K562 (cell line): ENCODE results near the gene GANAB. TPM values are rescaled to one million over a fixed set of nuclear protein-coding genes. Genes with fewer than 3 reads are reported as not detected.

ENCODE experiments used
- ATAC-seq: fragments of 200-7000 bp; cut with Tn5 transposase; 3 replicates; pipeline ENCODE4 v1.9.1; 2020; ENCODE audit warnings: moderate library complexity
- BruUV-seq: library from RNA; stranded (reverse); fragments of 400-500 nt; replicated peaks from 2 replicates; lab custom pipeline; 2021; lab: Mats Ljungman, UMichigan
- CTCF ChIA-PET: fragments of 300-600 bp; formaldehyde crosslinking; extraction: SDS; loops from one replicate; lab custom pipeline; 2021; ENCODE audit warnings: low intra/inter-chr PET ratio; lab: Yijun Ruan, JAX
- POLR2A ChIA-PET: fragments of 300-600, 350-650 bp; sonication (Branson Sonifier 250); formaldehyde crosslinking; extraction: SDS; loops from one replicate; lab custom pipeline; 2021; ENCODE audit warnings: antibody characterized with exemption, inconsistent platforms; lab: Yijun Ruan, JAX
- DNase-seq, 4 experiments: peaks; one replicate each; pipeline versions ENCODE4 v3.0.0 to v3.0.0-alpha.2; 2011 to 2018; ENCODE audit warnings: low spot score in 3 of 4, mixed read lengths in 3 of 4; ENCODE audit errors: extremely low read depth in 1 of 4
- FAIRE-seq: peaks from 2 replicates; lab custom pipeline; 2011; peaks lifted over from hg19 to GRCh38; lab: Jason Lieb, UNC
- H2AFZ ChIP-seq: 2 replicates; pipeline ENCODE4 v1.6.0; 2011; ENCODE audit warnings: low read depth, low read length, control low read depth, inconsistent platforms
- H3K27ac ChIP-seq: fragments of 200-600 bp; 3 replicates; pipeline ENCODE4 v1.8.0; 2011; ENCODE audit warnings: low read depth, mild to moderate bottlenecking, control low read depth, inconsistent platforms, low read length, moderate library complexity, mixed read lengths; ENCODE audit errors: extremely low read depth
- H3K27me3 ChIP-seq, 2 experiments: fragments of 300-600 bp in 1 of 2; 2 replicates in 1 of 2; 3 replicates in 1 of 2; pipeline versions ENCODE4 v1.6.0 to v1.8.0; 2011; ENCODE audit warnings: inconsistent platforms in 2 of 2, low read length in 2 of 2, mild to moderate bottlenecking in 1 of 2, mixed read lengths in 1 of 2, moderate library complexity in 1 of 2; ENCODE audit not compliant: control insufficient read depth in 2 of 2, insufficient read depth in 2 of 2
- H3K36me3 ChIP-seq: fragments of 300-600 bp; 3 replicates; pipeline ENCODE4 v1.8.0; 2011; ENCODE audit warnings: mild to moderate bottlenecking, low read length, inconsistent platforms; ENCODE audit not compliant: control insufficient read depth, insufficient read depth
- H3K4me1 ChIP-seq, 2 experiments: fragments of 200-600 bp in 1 of 2; replicated peaks in 1 of 2; 2 replicates in 1 of 2; 3 replicates in 1 of 2; pipeline versions ENCODE4 v1.5.1 to v1.8.0; 2011; ENCODE audit warnings: inconsistent platforms in 2 of 2, low read length in 2 of 2, mild to moderate bottlenecking in 1 of 2, mixed read lengths in 1 of 2, moderate library complexity in 1 of 2; ENCODE audit not compliant: control insufficient read depth in 2 of 2, insufficient read depth in 2 of 2
- H3K4me2 ChIP-seq: 2 replicates; pipeline ENCODE4 v1.6.1; 2011; ENCODE audit warnings: low read length, control low read depth, inconsistent platforms, mixed read lengths; ENCODE audit not compliant: insufficient read depth
- H3K4me3 ChIP-seq: fragments of 200-600 bp; sonication (generic), shearing (Covaris generic); 2 replicates; pipeline ENCODE4 v1.5.1; 2016; ENCODE audit warnings: control low read depth, inconsistent platforms
- H3K79me2 ChIP-seq: fragments of 200-600 bp; 3 replicates; pipeline ENCODE4 v1.8.0; 2011; ENCODE audit warnings: low read length, inconsistent platforms; ENCODE audit not compliant: control insufficient read depth, insufficient read depth
- H3K9ac ChIP-seq, 2 experiments: 2 replicates each; pipeline versions ENCODE4 v1.6.0 to v1.6.1; 2011; ENCODE audit warnings: low read depth in 2 of 2, low read length in 2 of 2, control low read depth in 1 of 2, inconsistent platforms in 1 of 2, mild to moderate bottlenecking in 1 of 2, mixed read lengths in 1 of 2; ENCODE audit not compliant: insufficient read depth in 1 of 2
- H3K9me1 ChIP-seq: one replicate; pipeline ENCODE4 v1.6.0; 2011; ENCODE audit warnings: inconsistent platforms, mild to moderate bottlenecking, low read length, moderate library complexity; ENCODE audit not compliant: control insufficient read depth, insufficient read depth
- H3K9me3 ChIP-seq: replicated peaks from 2 replicates; pipeline ENCODE4 v1.5.1; 2011; ENCODE audit warnings: low read depth, low read length, inconsistent platforms; ENCODE audit not compliant: control insufficient read depth, insufficient read depth
- H4K20me1 ChIP-seq: replicated peaks from 2 replicates; pipeline ENCODE4 v1.6.1; 2011; ENCODE audit warnings: low read length, inconsistent platforms, mixed read lengths; ENCODE audit not compliant: control insufficient read depth, insufficient read depth
- ESRRA ChIP-seq: fragments of 450-650 bp; IDR thresholded peaks from 2 replicates; pipeline ENCODE4 v1.6.1; 2014; ENCODE audit warnings: low read depth, mild to moderate bottlenecking, moderate library complexity, borderline replicate concordance
- FOXK2 ChIP-seq, 2 experiments: fragments of 450-650 bp; IDR thresholded peaks in 1 of 2; conservative IDR thresholded peaks in 1 of 2; 2 replicates each; pipeline ENCODE4 v1.6.1; 2016; ENCODE audit warnings: low read depth in 2 of 2, mild to moderate bottlenecking in 1 of 2
- LCOR ChIP-seq: sonication (generic); formaldehyde crosslinking; IDR thresholded peaks from 2 replicates; pipeline ENCODE4 v1.8.0; 2022; ENCODE audit warnings: mild to moderate bottlenecking, missing genetic modification reagents
- MCM7 ChIP-seq, 2 experiments: fragments of 450-650 bp; IDR thresholded peaks; 2 replicates each; pipeline ENCODE4 v1.6.1; 2016 to 2018
- MYC ChIP-seq, 2 experiments: fragments of 250-450 bp in 1 of 2; sonication (Bioruptor Pico) in 1 of 2; IDR thresholded peaks; 2 replicates each; pipeline versions ENCODE4 v1.5.1 to v1.6.1; 2012 to 2021; ENCODE audit warnings: low read depth in 2 of 2, borderline replicate concordance in 1 of 2, improper control_type of control experiment in 1 of 2, low read length in 1 of 2, mild to moderate bottlenecking in 1 of 2, moderate library complexity in 1 of 2
- MYNN ChIP-seq, 2 experiments: sonication (generic); formaldehyde crosslinking in 1 of 2; IDR thresholded peaks; 2 replicates each; pipeline versions ENCODE4 v1.5.0 to v1.6.1; 2016 to 2020; ENCODE audit warnings: antibody characterized with exemption in 1 of 2, missing genetic modification reagents in 1 of 2
- PHF8 ChIP-seq: fragments of 200-600 bp; sonication (generic); IDR thresholded peaks from 2 replicates; pipeline ENCODE4 v1.6.1; 2012; ENCODE audit warnings: mixed run types, mild to moderate bottlenecking, inconsistent platforms, low read length, moderate library complexity, borderline replicate concordance
- POLR2A ChIP-seq: fragments of 450-650 bp; conservative IDR thresholded peaks from 2 replicates; pipeline ENCODE4 v1.6.1; 2016
- SIRT6 ChIP-seq: IDR thresholded peaks from one replicate; pipeline ENCODE4 v1.6.1; 2012; ENCODE audit warnings: low read depth, mild to moderate bottlenecking, control low read depth, inconsistent platforms, low read length, moderate library complexity
- SMAD3 ChIP-seq: fragments of 450-650 bp; formaldehyde crosslinking; conservative IDR thresholded peaks from 2 replicates; pipeline ENCODE4 v1.4.0; 2020; ENCODE audit warnings: mild to moderate bottlenecking
- SREBF2 ChIP-seq: sonication (generic); formaldehyde crosslinking; IDR thresholded peaks from 2 replicates; pipeline ENCODE4 v1.4.0; 2020; ENCODE audit warnings: mild to moderate bottlenecking, missing genetic modification reagents
- SUPT5H ChIP-seq: fragments of 450-650 bp; IDR thresholded peaks from 2 replicates; pipeline ENCODE4 v1.6.1; 2016
- TARDBP ChIP-seq: fragments of 450-650 bp; IDR thresholded peaks from 2 replicates; pipeline ENCODE4 v1.6.1; 2016
- ZFP36 ChIP-seq: fragments of 150-350 bp; IDR thresholded peaks from 2 replicates; pipeline ENCODE4 v1.6.1; 2018; ENCODE audit warnings: low read length, low read depth; ENCODE audit not compliant: partially characterized antibody
- ZKSCAN3 ChIP-seq: fragments of 250-450 bp; sonication (Bioruptor Pico); IDR thresholded peaks from 2 replicates; pipeline ENCODE4 v1.4.0; 2020
- ZNF140 ChIP-seq: fragments of 250-450 bp; sonication (Bioruptor Pico); IDR thresholded peaks from 2 replicates; pipeline ENCODE4 v1.8.0; 2021; ENCODE audit warnings: moderate library complexity, mild to moderate bottlenecking, inconsistent platforms
- ZNF764 ChIP-seq: fragments of 250-450 bp; sonication (Bioruptor Pico); IDR thresholded peaks from 2 replicates; pipeline ENCODE4 v1.4.0; 2020; ENCODE audit warnings: low read depth, mild to moderate bottlenecking, moderate library complexity
- WGBS: fragments of 100-300 bp; shearing (Covaris generic); methylation state at CpG from one replicate; pipeline ENCODE4 v1.1.6; 2016; ENCODE audit warnings: low coverage, mixed read lengths; ENCODE audit not compliant: insufficient coverage; ENCODE audit errors: missing lambda C conversion rate; 5-methylcytosine and 5-hydroxymethylcytosine counted together
- in situ Hi-C: fragments of 300-500 bp; cut with MboI; formaldehyde crosslinking; loops from 4 replicates; pipeline ENCODE4 v1.15.0; 2018; ENCODE audit warnings: inconsistent platforms, mixed read lengths
- intact Hi-C: fragments of 100-400 bp; cut with micrococcal nuclease; formaldehyde crosslinking; loops from 2 replicates; pipeline ENCODE4 v1.14.2; 2022
- polyA plus RNA-seq, 8 experiments: library from polyadenylated mRNA; depleted of rRNA in 4 of 8; stranded (reverse) in 5 of 8; unstranded in 3 of 8; fragments of >200 nt; fragmentation: Nextera tagmentation in 2 of 8; fragmentation: Illumina TruSeq in 1 of 8; extraction: Ambion mirVana in 2 of 8; extraction: Trizol in 1 of 8; gene quantifications; 2 replicates each; pipeline versions ENCODE4 v1.2.1 to v1.2.3, GENCODE V29; 2011 to 2014; ENCODE audit warnings: inconsistent platforms in 1 of 8, missing spikeins in 1 of 8
- total RNA-seq, 7 experiments: library from RNA; depleted of rRNA in 6 of 7; stranded (reverse); fragments of >200 nt in 6 of 7; fragmentation: Illumina TruSeq in 2 of 7; extraction: Trizol in 2 of 7; gene quantifications; 2 replicates each; pipeline versions ENCODE4 v1.2.1 to v1.2.3, GENCODE V29; 2011 to 2021; ENCODE audit warnings: low replicate concordance in 1 of 7
- TF ChIP-seq, protein P1 (sequence below): fragments of 450-650 bp; IDR thresholded peaks from 2 replicates; pipeline ENCODE4 v1.6.1; 2016; ENCODE audit warnings: antibody characterized with exemption
- TF ChIP-seq, protein P2 (sequence below), 2 experiments: fragments of 450-650 bp in 1 of 2; sonication (generic) in 1 of 2; formaldehyde crosslinking in 1 of 2; IDR thresholded peaks in 1 of 2; conservative IDR thresholded peaks in 1 of 2; 2 replicates each; pipeline versions ENCODE4 v1.6.1 to v1.8.1; 2016 to 2023; ENCODE audit warnings: mild to moderate bottlenecking in 2 of 2, moderate library complexity in 2 of 2, inconsistent platforms in 1 of 2, missing genetic modification reagents in 1 of 2

Gene GANAB
- total and polyA plus RNA-seq, 9 of the 15 experiments (the other 6 are each of a cell fraction or from before 2014, with no cell fraction given), result 6.5 to 284 (median 161) TPM

DNA sequence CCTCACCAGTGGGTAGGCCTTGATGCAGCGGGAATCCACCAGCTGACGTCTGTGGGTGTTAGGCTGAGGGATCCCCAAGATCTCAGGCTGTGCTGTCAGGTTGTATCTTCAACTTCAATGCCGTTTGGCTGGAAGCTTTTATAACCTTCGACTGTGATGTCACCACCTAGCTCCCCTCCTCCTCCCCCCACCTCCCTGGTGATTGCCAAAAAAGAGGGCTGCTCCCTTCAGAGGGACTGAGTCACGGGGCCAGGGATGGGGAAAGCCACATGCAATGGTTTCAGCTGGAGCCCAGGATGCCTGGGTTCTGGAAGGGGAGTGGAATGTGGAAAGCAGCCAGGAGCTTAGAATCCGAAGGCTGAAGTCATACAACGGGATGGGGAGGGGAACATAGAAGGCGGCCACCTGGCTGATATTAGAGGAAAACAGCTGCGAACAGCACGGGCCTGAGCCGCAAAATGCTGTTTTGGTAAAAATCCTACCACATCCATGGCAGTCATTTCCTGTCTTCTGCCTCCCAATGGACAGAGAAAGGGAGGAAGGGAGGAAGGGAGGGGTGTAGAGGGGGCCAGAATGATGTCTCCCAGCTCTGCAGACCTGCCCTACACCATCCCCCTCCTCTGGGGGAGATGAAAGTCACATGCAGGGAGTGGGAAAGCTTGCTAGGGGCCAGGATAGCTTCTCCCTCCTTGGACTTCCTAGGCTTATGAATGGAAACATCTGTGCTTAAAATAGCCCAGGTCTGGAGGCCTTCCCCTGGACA lies 43.2 kb upstream of the GANAB start, which contains the start of gene LRRN4CL:
TSS of gene LRRN4CL (minus strand) at position 110 of the 763 bp plus-strand sequence. CDS start 1,022 bp downstream, outside the sequence.
- POLR2A ChIA-PET, result interaction anchor here (0.6 to 2.4 kb wide), 18 partner anchors 9 to 176 kb away, joined by 3 to 12 read pairs (median 4); partner anchors contain the start of genes BSCL2, C11orf98, CSKMT and GNG3
- no peak for FAIRE-seq
- in situ Hi-C loops, result loop anchor here (5.0 kb wide), 1 partner anchor 297 kb away; no protein-coding TSS in a partner anchor
- peak within 1 kb of the TSS in 1 of 2 experiments; percentile 72; a peak in 1 of 4 replicates for H3K9ac ChIP-seq
- CTCF ChIA-PET, result no interaction called here
- H3K4me2 ChIP-seq, result no peak within 1 kb of the TSS
- no peak within 1 kb of the TSS for H2AFZ ChIP-seq
- no peaks in the 10 kb centered on the region for H3K79me2 ChIP-seq
- BruUV-seq, result no TSS peak
- intact Hi-C loops, result loop anchor here (5.0 kb wide), 2 partner anchors 77 to 97 kb away; partner anchors contain the start of genes EML3, ROM1 and TUT1
- H4K20me1 ChIP-seq, result no peaks in the 10 kb centered on the region
- no peaks in the 10 kb centered on the region for H3K9me1 ChIP-seq
- peaks cover 0 to 10% of the 10 kb centered on the region in 2 experiments; a peak in 3 of 5 replicates for H3K4me1 ChIP-seq
- H3K27ac ChIP-seq, result no peak within 1 kb of the TSS
- H3K9me3 ChIP-seq, result no peaks in the 10 kb centered on the region
- 76% methylated on average over 8 of the region's 11 CpGs for whole genome bisulfite sequencing
- H3K27me3 ChIP-seq, result no peaks in the 10 kb centered on the region
- H3K4me3 ChIP-seq, result no peak within 1 kb of the TSS
- DNase-seq, result no peak
- peaks cover 38% of the 10 kb centered on the region for H3K36me3 ChIP-seq
- peak; percentile 69 for ATAC-seq
- TF ChIP-seq ZNF140 (CRISPR knock-in tag) (no peak), ZNF764 (CRISPR knock-in tag) (no peak), TARDBP (no peak), LCOR (CRISPR knock-in tag) (no peak), ZFP36 (peak; percentile 59), SIRT6 (no peak), ZKSCAN3 (no peak), MCM7 (IDR thresholded peaks at IDR 0.05) (no peak), SREBF2 (CRISPR knock-in tag) (no peak), POLR2A (peak; percentile 52), SMAD3 (CRISPR knock-in tag) (no peak), PHF8 (no peak), FOXK2 (conservative IDR thresholded peaks at IDR 0.05 in 1 of 2, IDR thresholded peaks at IDR 0.05 in 1 of 2; ENCODE audit: low read depth in 2 of 2) (no peak), MYC (IDR thresholded peaks at IDR 0.05; ENCODE audit: low read depth, low read length) (no peak), MYC (CRISPR knock-in tag; IDR thresholded peaks at IDR 0.05; ENCODE audit: borderline replicate concordance, low read depth) (no peak), SUPT5H (0 out of 2 replicates have a peak, but pooled peaks have one; percentile 17), MYNN (IDR thresholded peaks at IDR 0.05) (peak; percentile 22; the same call in 1 of the 2 replicates), MYNN (CRISPR knock-in tag; IDR thresholded peaks at IDR 0.05) (no peak), ESRRA (no peak)
- TF ChIP-seq, protein P1, sequence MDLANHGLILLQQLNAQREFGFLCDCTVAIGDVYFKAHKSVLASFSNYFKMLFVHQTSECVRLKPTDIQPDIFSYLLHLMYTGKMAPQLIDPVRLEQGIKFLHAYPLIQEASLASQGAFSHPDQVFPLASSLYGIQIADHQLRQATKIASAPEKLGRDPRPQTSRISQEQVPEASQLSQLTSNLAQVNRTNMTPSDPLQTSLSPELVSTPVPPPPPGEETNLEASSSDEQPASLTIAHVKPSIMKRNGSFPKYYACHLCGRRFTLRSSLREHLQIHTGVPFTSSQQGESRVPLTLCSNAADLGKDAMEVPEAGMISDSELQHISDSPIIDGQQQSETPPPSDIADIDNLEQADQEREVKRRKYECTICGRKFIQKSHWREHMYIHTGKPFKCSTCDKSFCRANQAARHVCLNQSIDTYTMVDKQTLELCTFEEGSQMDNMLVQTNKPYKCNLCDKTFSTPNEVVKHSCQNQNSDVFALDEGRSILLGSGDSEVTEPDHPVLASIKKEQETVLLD, result no peak
- TF ChIP-seq, protein P2, sequence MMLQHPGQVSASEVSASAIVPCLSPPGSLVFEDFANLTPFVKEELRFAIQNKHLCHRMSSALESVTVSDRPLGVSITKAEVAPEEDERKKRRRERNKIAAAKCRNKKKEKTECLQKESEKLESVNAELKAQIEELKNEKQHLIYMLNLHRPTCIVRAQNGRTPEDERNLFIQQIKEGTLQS (IDR thresholded peaks at IDR 0.05), result peak; percentile 41
- TF ChIP-seq, protein P2 (CRISPR knock-in tag; conservative IDR thresholded peaks at IDR 0.05), result no peak
